Cardiac fibroblast (primary cell): ENCODE results near the gene NEDD4L.

Source experiments
- DNase-seq, 2 donors: peaks; one replicate each; pipeline versions ENCODE4 v3.0.0 to v3.0.0-alpha.2; 2010; ENCODE audit warnings: low read depth in 2 of 2
- H3K4me3 ChIP-seq, 2 donors: replicated peaks in 1 of 2; 1 replicate in 1 of 2; 2 replicates in 1 of 2; pipeline ENCODE4 v1.5.1; 2011; ENCODE audit warnings: low read depth in 2 of 2, low read length in 2 of 2, mild to moderate bottlenecking in 2 of 2, moderate library complexity in 1 of 2
- TF ChIP-seq, protein P1 (sequence below): IDR thresholded peaks from one replicate; pipeline ENCODE4 v1.5.1; 2011; ENCODE audit warnings: low read depth, mild to moderate bottlenecking, low read length, inconsistent platforms

NEDD4L gene

DNA sequence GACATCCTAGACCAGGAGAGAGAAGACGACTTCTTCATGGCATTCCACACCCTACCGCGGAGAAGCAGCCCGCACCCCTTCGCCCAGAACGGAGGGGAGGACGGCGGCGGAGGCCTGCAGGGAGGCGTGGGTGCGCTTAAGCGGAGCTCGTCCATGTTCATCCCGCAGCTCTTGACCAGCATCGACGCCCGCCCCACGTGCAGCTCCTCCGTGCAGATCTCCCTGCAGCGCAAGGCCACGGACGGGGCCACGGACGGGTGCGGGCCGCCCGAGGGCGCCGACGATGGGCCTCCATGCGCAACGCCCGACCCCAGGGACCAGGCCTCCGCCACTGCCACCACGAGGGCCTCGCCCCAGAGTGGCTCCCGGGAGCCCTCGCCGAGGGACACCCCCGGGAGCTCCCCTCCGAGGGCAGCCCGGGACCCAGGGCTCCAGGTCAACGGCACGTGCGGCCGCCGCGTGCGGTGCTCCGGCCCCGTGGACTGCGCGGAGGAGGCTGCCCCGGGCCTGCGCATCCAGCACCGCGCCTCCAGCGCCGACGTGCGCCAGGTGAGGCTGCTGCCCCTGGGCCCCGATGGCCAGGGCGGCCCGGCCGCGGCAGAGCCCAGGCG is 211.8 kb downstream of the NEDD4L start:
- no peak for DNase-seq
- TF ChIP-seq, protein P1, sequence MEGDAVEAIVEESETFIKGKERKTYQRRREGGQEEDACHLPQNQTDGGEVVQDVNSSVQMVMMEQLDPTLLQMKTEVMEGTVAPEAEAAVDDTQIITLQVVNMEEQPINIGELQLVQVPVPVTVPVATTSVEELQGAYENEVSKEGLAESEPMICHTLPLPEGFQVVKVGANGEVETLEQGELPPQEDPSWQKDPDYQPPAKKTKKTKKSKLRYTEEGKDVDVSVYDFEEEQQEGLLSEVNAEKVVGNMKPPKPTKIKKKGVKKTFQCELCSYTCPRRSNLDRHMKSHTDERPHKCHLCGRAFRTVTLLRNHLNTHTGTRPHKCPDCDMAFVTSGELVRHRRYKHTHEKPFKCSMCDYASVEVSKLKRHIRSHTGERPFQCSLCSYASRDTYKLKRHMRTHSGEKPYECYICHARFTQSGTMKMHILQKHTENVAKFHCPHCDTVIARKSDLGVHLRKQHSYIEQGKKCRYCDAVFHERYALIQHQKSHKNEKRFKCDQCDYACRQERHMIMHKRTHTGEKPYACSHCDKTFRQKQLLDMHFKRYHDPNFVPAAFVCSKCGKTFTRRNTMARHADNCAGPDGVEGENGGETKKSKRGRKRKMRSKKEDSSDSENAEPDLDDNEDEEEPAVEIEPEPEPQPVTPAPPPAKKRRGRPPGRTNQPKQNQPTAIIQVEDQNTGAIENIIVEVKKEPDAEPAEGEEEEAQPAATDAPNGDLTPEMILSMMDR, result no peak
- no peak overlapping the region for H3K4me3 ChIP-seq

DNA sequence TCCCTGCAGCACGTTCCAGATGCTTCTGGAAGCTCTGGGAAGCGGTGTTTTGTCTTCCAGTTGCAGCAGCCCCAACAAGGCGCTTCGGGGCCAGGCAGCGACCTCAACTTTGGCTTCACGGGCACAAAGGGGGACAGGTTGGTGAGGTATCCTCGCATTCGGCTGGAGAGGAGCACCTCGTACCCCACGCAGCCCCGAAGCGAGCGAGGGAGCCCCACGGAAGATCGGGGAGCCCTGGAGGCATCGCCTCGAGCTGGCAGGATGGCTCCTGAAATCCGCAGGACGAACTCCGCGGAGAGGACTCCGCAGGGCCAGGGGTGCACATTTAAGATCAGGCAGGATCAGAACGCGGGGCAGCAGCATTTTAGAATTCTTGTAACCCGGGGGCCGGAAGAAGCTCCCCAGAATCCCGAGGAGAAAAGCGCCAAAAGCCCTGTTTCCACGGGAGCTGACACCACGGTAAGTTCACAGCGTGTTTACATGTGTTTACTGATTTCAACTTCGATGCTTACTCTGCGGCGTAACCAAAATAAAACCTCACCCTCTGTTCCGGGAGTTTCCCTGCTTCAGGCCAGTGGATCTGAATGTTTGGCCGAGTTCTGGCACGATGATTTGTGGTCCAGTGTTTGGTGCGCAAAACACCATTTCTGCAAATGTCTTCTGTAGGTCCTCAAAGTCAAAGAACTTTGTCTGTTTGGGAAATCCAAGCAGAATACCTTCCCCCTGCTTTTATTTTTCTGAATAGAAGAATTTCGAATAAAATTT is 212.5 kb downstream of the NEDD4L start:
- H3K4me3 ChIP-seq, result no peak overlapping the region
- no peak for DNase-seq
- TF ChIP-seq, protein P1, result no peak

DNA sequence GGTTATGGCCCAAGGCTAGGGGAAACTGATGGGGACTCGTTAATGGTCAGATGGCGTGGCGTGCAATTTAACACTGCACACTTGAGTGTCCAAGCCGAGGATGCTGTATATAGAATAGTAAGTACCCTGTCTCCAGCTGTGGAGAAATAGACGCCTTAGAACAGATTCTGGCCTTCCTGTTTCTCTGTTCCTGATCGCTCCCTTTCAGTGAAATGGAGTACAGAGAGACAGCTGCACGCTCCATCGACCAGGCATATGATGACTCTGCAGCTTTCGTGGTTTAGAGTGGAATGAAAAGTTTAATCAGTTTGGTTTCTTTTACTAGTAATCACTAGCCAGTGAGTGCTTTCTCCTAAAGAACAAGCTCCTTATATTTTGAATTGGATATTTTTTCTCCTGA is 213.4 kb downstream of the NEDD4L start:
- DNase-seq, result no peak
- H3K4me3 ChIP-seq, result no peak overlapping the region
- TF ChIP-seq, protein P1, result no peak

DNA sequence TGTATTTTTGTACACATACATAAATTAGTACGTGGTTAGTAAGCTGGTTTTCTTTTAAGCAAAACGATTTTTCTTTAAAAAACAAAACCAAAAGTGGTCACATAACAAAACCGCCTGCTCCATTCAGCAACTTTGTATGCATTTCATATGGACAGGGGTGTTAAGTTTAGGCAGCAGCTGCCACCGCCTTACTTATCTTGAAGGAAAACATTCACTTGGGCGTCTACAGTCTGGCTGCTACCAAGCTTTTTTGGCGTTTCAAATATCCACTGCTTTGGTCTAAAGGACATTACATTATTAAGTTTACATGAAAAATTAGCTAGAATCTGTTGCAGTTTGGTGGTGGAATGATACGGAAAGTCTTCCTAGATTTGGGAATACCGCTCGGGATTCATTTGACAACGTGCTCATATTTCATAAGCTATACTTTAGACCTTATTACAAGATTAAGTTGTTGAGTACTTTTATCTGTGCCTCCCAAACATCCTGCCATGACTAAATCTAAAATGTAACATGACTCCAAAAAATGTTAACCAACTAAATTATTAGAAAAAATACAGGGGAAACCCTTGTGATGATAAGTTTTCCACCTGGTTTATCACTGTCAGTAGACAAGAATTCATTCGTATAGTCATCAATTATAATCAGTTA is 214.8 kb downstream of the NEDD4L start:
- no peak overlapping the region for H3K4me3 ChIP-seq
- DNase-seq, result peak in 1 of 2 donors; percentile 23
- TF ChIP-seq, protein P1, result no peak

DNA sequence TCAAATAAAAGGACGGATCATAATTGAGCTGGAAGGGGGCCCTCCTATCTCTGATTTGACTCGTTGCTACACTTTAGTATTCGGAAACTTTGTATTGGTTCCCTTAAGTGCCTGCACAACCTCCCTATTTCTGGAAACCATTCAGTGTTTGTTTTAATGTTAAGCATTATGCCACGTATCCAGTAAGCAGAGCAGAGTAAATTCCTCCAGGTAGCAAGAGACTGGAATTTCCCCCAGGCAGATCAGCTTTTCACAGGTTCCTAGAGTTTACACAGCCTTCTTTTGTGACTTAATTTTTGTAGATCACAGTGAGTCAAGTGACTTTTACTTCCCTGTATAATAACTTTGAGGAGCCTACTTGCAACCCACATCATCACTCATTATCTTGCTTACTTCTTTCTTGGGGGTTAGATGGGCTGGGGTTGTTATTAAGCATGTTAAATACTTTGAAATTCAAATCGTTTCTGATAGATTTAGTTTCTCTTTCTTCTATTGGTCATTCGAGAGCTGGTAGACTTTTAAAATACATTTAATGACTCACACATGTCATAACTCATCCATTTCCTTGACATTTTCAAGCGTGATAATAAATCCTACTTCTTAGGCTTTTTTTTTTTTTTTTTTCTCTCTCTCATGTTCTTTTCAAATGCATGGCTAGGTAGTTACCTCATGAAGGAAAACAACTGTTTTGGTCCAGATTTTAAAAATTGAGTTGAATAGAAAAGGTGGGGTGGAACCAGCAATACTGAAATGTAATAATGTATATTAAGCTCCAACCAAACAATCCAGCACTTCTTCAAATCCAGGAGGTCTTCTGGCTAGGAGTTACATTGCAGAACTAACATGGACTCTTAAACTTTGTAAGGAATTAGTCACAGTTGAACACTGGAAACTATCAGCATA is 219.3 kb downstream of the NEDD4L start:
- TF ChIP-seq, protein P1, result no peak
- DNase-seq, result peak in 1 of 2 donors; percentile 26
- H3K4me3 ChIP-seq, result no peak overlapping the region

DNA sequence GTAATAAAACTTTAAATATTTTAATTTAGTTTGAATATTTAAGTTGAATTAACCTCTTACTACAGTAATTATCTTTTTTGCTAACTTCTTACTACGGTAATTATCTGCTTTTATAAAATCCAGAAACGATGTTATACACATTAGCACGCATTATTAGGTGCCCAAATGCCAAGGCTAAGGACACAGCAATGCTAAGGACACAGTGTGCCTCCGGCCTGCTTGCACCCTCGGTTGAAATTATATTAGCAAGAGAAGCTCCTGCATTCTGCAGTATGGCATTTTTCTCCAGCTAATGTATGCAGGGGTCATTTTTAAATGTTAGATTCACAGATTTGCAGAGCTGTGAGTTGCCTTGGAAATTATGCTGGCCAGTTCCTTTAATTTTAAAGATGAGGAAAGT is 220.0 kb downstream of the NEDD4L start:
- no peak for DNase-seq
- TF ChIP-seq, protein P1, result no peak
- H3K4me3 ChIP-seq, result no peak overlapping the region
